ENCODE measurements around the gene IL17C.

DNA sequence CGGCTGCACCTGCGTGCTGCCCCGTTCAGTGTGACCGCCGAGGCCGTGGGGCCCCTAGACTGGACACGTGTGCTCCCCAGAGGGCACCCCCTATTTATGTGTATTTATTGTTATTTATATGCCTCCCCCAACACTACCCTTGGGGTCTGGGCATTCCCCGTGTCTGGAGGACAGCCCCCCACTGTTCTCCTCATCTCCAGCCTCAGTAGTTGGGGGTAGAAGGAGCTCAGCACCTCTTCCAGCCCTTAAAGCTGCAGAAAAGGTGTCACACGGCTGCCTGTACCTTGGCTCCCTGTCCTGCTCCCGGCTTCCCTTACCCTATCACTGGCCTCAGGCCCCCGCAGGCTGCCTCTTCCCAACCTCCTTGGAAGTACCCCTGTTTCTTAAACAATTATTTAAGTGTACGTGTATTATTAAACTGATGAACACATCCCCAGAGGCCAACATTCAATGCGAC lies 1.7 kb downstream of the IL17C start:
- TF ChIP-seq PAX5 (IDR thresholded peaks at IDR 0.05; ENCODE audit: insufficient read depth, low read length, severe bottlenecking): no peak
- TF ChIP-seq POLR2AphosphoS5 (IDR thresholded peaks at IDR 0.05; ENCODE audit: low read depth, low read length): no peak
- TF ChIP-seq POLR2A (IDR thresholded peaks at IDR 0.05; ENCODE audit: low read depth, low read length): no peak
- no peak for TF ChIP-seq POU2F2 (IDR thresholded peaks at IDR 0.05; ENCODE audit: low read depth, low read length)
- no peak for TF ChIP-seq TAF1 (IDR thresholded peaks at IDR 0.05; ENCODE audit: low read depth, low read length)
